Trophoblast cell (in vitro differentiated cells and primary cell): Measurements from ENCODE around the gene MYO3A.

ENCODE experiments used
- DNase-seq, 2 donors: peaks; one replicate each; pipeline ENCODE4 v3.0.0-alpha.2; 2016
- H2AFZ ChIP-seq: 2 replicates; pipeline ENCODE4 v1.6.1; 2013; ENCODE audit warnings: low read length, moderate library complexity, mild to moderate bottlenecking; ENCODE audit not compliant: insufficient read depth, poor library complexity
- H2AK5ac ChIP-seq: 2 replicates; pipeline ENCODE4 v1.6.1; 2013; ENCODE audit warnings: mild to moderate bottlenecking, low read length
- H2BK120ac ChIP-seq: 2 replicates; pipeline ENCODE4 v1.6.1; 2013; ENCODE audit warnings: low read length, mild to moderate bottlenecking, moderate library complexity; ENCODE audit not compliant: insufficient read depth, poor library complexity
- H2BK12ac ChIP-seq: 2 replicates; pipeline ENCODE4 v1.6.1; 2013; ENCODE audit warnings: mild to moderate bottlenecking, low read length, moderate library complexity
- H2BK5ac ChIP-seq: 2 replicates; pipeline ENCODE4 v1.6.1; 2013; ENCODE audit warnings: low read length, low read depth, moderate library complexity, mild to moderate bottlenecking; ENCODE audit not compliant: poor library complexity
- H3K14ac ChIP-seq: 2 replicates; pipeline ENCODE4 v1.6.1; 2013; ENCODE audit warnings: mild to moderate bottlenecking, low read length
- H3K18ac ChIP-seq: 2 replicates; pipeline ENCODE4 v1.6.1; 2013; ENCODE audit warnings: mild to moderate bottlenecking, low read length
- H3K23ac ChIP-seq: 2 replicates; pipeline ENCODE4 v1.6.1; 2013; ENCODE audit warnings: low read length
- H3K27ac ChIP-seq: 2 replicates; pipeline ENCODE4 v1.5.1; 2013; ENCODE audit warnings: low read depth, mild to moderate bottlenecking, inconsistent platforms, low read length, moderate library complexity
- H3K27me3 ChIP-seq: 2 replicates; pipeline ENCODE4 v1.6.1; 2013; ENCODE audit warnings: inconsistent platforms, mild to moderate bottlenecking, low read length, moderate library complexity; ENCODE audit not compliant: insufficient read depth
- H3K36me3 ChIP-seq, 2 experiments: 1 replicate in 1 of 2; 2 replicates in 1 of 2; pipeline ENCODE4 v1.6.1; 2013; ENCODE audit warnings: low read length in 2 of 2, mild to moderate bottlenecking in 2 of 2, moderate library complexity in 1 of 2; ENCODE audit not compliant: insufficient read depth in 2 of 2, control insufficient read depth in 1 of 2
- H3K4ac ChIP-seq: 2 replicates; pipeline ENCODE4 v1.6.1; 2013; ENCODE audit warnings: low read depth, mild to moderate bottlenecking, low read length, moderate library complexity
- H3K4me1 ChIP-seq, 2 experiments: 1 replicate in 1 of 2; 2 replicates in 1 of 2; pipeline ENCODE4 v1.6.1; 2013; ENCODE audit warnings: low read length in 2 of 2, mild to moderate bottlenecking in 2 of 2, moderate library complexity in 1 of 2; ENCODE audit not compliant: insufficient read depth in 2 of 2, control insufficient read depth in 1 of 2
- H3K4me2 ChIP-seq: 2 replicates; pipeline ENCODE4 v1.6.1; 2013; ENCODE audit warnings: inconsistent platforms, mild to moderate bottlenecking, low read length, moderate library complexity
- H3K4me3 ChIP-seq: 2 replicates; pipeline ENCODE4 v1.5.1; 2013; ENCODE audit warnings: mild to moderate bottlenecking, low read depth, low read length, inconsistent platforms
- H3K79me1 ChIP-seq: one replicate; pipeline ENCODE4 v1.6.1; 2013; ENCODE audit warnings: low read length
- H3K79me2 ChIP-seq: 2 replicates; pipeline ENCODE4 v1.6.1; 2013; ENCODE audit warnings: low read length, mild to moderate bottlenecking; ENCODE audit not compliant: control insufficient read depth, insufficient read depth, poor library complexity
- H3K9ac ChIP-seq: 2 replicates; pipeline ENCODE4 v1.6.1; 2013; ENCODE audit warnings: mild to moderate bottlenecking, low read length
- H3K9me3 ChIP-seq: 2 replicates; pipeline ENCODE4 v1.6.1; 2013; ENCODE audit warnings: low read depth, mild to moderate bottlenecking, control low read depth, inconsistent platforms, low read length; ENCODE audit not compliant: insufficient read depth
- H4K12ac ChIP-seq: 2 replicates; pipeline ENCODE4 v1.6.1; 2013; ENCODE audit warnings: low read depth, mild to moderate bottlenecking, low read length, moderate library complexity
- H4K8ac ChIP-seq: 2 replicates; pipeline ENCODE4 v1.6.1; 2013; ENCODE audit warnings: low read depth, mild to moderate bottlenecking, low read length, moderate library complexity
- H4K91ac ChIP-seq: one replicate; pipeline ENCODE4 v1.6.1; 2013; ENCODE audit warnings: low read depth, mild to moderate bottlenecking, low read length, moderate library complexity
- WGBS: extraction: QIAGEN DNeasy Blood & Tissue Kit; methylation state at CpG from one replicate; pipeline ENCODE4 v1.1.7; 2013; ENCODE audit warnings: missing lambda C conversion rate; ENCODE audit not compliant: insufficient read length, insufficient coverage; ENCODE audit errors: extremely low coverage; 5-methylcytosine and 5-hydroxymethylcytosine counted together

MYO3A gene

DNA sequence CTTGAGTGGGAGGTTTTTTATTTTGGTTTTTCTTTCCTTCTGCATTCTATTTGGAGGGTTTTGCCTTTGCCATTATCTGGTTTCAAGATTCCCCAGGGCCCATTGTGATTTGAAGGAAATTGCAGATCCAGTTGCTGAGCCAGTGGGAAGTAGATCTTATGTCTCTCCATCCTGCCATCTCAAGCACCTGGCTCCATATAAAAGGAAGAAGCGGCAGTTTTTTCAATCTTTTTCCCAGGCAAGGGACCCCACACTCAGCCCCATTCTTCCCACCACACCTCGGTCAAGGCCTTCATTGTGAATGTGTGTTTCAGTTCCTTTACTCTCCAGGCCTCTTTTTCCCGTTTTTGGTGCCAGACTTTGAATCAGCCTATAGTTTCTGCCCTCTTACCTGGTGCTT is 95.8 kb downstream of the MYO3A start:
- Histone ChIP-seq H3K27me3 (no peaks in the 10 kb centered on the region), H3K23ac (no peak overlapping the region), H2BK5ac (no peak overlapping the region), H2AFZ (no peak overlapping the region), H2AK5ac (no peak overlapping the region), H3K36me3 (no peaks in the 10 kb centered on the region), H3K4me3 (no peak overlapping the region), H4K91ac (no peak overlapping the region), H3K9ac (no peak overlapping the region), H3K4me1 (no peaks in the 10 kb centered on the region), H2BK120ac (no peak overlapping the region), H3K4me2 (no peak overlapping the region), H3K79me2 (no peaks in the 10 kb centered on the region), H4K8ac (no peak overlapping the region), H4K12ac (no peak overlapping the region), H2BK12ac (no peak overlapping the region), H3K18ac (no peak overlapping the region), H3K4ac (no peak overlapping the region), H3K79me1 (no peaks in the 10 kb centered on the region), H3K9me3 (no peaks in the 10 kb centered on the region), H3K14ac (no peak overlapping the region), H3K27ac (no peak overlapping the region)
- no peak for DNase-seq
- no CpG with 5 or more reads among the region's 3 CpGs for WGBS

DNA sequence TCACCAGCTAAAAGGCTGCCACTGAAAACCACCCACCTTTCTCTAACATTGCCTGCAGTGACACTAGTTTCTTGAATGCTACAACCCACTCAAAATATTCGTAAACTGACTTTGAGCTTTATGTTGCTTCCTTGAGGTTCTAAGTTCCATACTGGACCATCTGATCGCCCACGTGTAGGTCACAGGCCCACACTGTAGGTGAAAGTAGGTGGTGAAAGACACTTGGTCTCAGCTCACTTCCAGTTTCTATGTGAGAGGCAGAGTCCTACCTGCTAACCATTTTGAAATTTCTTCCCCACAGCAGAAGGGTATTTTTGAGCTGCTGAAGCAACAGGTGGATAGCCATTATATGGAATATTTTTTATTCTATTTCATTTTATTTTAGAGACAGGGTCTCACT is 97.3 kb downstream of the MYO3A start:
- Histone ChIP-seq H4K8ac (no peak overlapping the region), H3K4ac (no peak overlapping the region), H3K9me3 (no peaks in the 10 kb centered on the region), H3K14ac (no peak overlapping the region), H2BK12ac (no peak overlapping the region), H3K27me3 (no peaks in the 10 kb centered on the region), H3K79me1 (no peaks in the 10 kb centered on the region), H3K9ac (no peak overlapping the region), H4K12ac (no peak overlapping the region), H3K18ac (no peak overlapping the region), H2AFZ (no peak overlapping the region), H3K36me3 (no peaks in the 10 kb centered on the region), H4K91ac (no peak overlapping the region), H3K79me2 (no peaks in the 10 kb centered on the region), H2BK5ac (no peak overlapping the region), H3K4me3 (no peak overlapping the region), H3K23ac (no peak overlapping the region), H2BK120ac (no peak overlapping the region), H2AK5ac (no peak overlapping the region), H3K4me1 (no peaks in the 10 kb centered on the region), H3K4me2 (no peak overlapping the region), H3K27ac (no peak overlapping the region)
- no peak for DNase-seq
- no CpG with 5 or more reads among the region's 3 CpGs for WGBS

DNA sequence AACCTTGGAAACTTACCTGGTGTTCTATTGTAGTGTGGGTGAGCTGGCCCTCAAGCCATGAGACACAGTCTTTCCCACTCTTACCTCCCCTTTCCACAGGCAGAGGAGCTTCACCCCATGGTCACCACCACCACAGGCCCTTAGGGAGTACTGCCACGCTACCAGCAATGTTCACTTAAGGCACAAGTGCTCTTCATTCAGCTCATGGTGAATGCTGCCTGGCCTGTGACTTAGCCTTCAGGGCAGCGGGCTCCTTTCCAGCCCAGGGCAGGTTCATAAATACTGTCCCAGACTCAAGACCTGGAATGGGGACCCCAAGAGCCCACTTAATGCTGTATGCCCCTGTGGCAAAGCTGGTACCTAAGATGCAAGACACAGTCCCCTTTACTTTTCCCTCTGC is 109.4 kb downstream of the MYO3A start:
- no peak overlapping the region for H4K91ac ChIP-seq
- H3K9me3 ChIP-seq = no peaks in the 10 kb centered on the region
- H4K12ac ChIP-seq = no peak overlapping the region
- H2AFZ ChIP-seq = no peak overlapping the region
- no peak overlapping the region for H3K4me3 ChIP-seq
- no peak overlapping the region for H3K9ac ChIP-seq
- no peaks in the 10 kb centered on the region for H3K27me3 ChIP-seq
- H3K14ac ChIP-seq = no peak overlapping the region
- H2AK5ac ChIP-seq = no peak overlapping the region
- H3K4me2 ChIP-seq = no peak overlapping the region
- no peak overlapping the region for H3K4ac ChIP-seq
- no peak overlapping the region for H2BK12ac ChIP-seq
- WGBS = no CpG with 5 or more reads among the region's 2 CpGs
- no peak overlapping the region for H2BK120ac ChIP-seq
- no peak overlapping the region for H4K8ac ChIP-seq
- no peaks in the 10 kb centered on the region for H3K79me2 ChIP-seq
- no peak overlapping the region for H3K23ac ChIP-seq
- H2BK5ac ChIP-seq = no peak overlapping the region
- no peak overlapping the region for H3K27ac ChIP-seq
- no peak for DNase-seq
- no peak overlapping the region for H3K18ac ChIP-seq
- no peaks in the 10 kb centered on the region for H3K79me1 ChIP-seq
- no peaks in the 10 kb centered on the region for H3K36me3 ChIP-seq
- no peaks in the 10 kb centered on the region for H3K4me1 ChIP-seq

DNA sequence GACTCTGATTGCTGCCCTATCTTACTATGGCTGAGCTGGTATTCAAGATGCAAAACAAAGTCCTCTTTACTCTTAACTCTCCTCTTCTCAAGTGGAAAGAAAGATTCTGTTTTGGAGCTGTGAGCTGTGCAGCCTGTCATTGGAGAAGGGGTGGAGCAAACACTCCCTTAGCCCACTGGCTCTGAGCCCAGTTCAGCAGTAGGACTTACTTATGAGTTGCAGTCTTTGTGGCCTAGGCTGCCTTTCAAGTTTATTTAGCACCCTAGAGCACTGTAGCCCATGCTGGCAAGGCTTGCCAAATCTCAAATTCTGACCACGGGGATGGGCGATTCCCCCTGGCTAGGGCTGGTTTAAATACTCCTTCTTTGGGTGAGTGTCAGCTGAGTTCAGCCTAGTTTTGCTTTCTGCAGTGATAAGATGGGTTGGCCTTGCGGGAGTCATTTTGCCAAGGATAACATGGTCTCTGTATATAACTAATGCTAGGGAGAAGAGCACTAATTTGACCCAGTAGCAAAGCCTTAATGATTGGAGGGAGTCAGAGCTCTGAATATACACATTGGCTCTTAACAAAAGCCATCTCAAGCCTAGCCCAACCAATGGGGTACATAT is 110.2 kb downstream of the MYO3A start:
- H2AK5ac ChIP-seq = no peak overlapping the region
- H3K4ac ChIP-seq = no peak overlapping the region
- H3K27me3 ChIP-seq = no peaks in the 10 kb centered on the region
- no peak overlapping the region for H3K4me3 ChIP-seq
- no peak overlapping the region for H2BK12ac ChIP-seq
- H4K91ac ChIP-seq = no peak overlapping the region
- no peak overlapping the region for H2BK5ac ChIP-seq
- no peak overlapping the region for H2BK120ac ChIP-seq
- H2AFZ ChIP-seq = no peak overlapping the region
- no peak overlapping the region for H3K18ac ChIP-seq
- no peaks in the 10 kb centered on the region for H3K79me1 ChIP-seq
- no peak for DNase-seq
- H3K14ac ChIP-seq = no peak overlapping the region
- no peak overlapping the region for H3K23ac ChIP-seq
- no peak overlapping the region for H3K9ac ChIP-seq
- H4K8ac ChIP-seq = no peak overlapping the region
- no peaks in the 10 kb centered on the region for H3K36me3 ChIP-seq
- no CpG with 5 or more reads among the region's 3 CpGs for WGBS
- H3K4me1 ChIP-seq = no peaks in the 10 kb centered on the region
- H3K79me2 ChIP-seq = no peaks in the 10 kb centered on the region
- no peak overlapping the region for H4K12ac ChIP-seq
- H3K9me3 ChIP-seq = no peaks in the 10 kb centered on the region
- no peak overlapping the region for H3K4me2 ChIP-seq
- H3K27ac ChIP-seq = no peak overlapping the region
